ENCODE results near the gene CEACAM3. TPM values are rescaled to one million over a fixed set of nuclear protein-coding genes. Genes with fewer than 3 reads are reported as not detected.

The CEACAM3 gene
- total and polyA plus RNA-seq, 9 donors = 0.09 to 0.34 (median 0.22) TPM; not detected in 4

DNA sequence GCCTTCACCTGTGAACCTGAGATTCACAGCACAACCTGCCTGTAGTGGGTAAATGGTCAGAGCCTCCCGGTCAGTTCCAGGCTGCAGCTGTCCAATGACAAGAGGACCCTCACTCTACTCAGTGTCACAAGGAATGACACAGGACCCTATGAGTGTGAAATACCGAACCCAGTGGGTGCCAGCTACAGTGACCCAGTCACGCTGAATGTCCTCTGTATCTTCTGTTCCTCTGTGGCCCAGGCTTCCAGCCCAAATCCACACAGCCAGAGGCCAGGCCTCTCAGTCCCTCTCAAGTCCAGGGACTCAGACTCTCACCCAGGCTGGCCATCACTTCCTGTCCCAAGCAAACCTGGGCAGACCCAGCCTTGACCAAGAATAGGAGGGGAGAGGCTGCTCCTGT lies 10.8 kb downstream of the CEACAM3 start:
- 81% methylated on average over 3 of the region's 3 CpGs for WGBS (ENCODE audit: insufficient coverage)
- Histone ChIP-seq H3K4me1 (ENCODE audit: control insufficient read depth, insufficient read depth, low read length) (no peaks in the 10 kb centered on the region), H3K27ac (ENCODE audit: low read length) (no peak overlapping the region), H3K27me3 (ENCODE audit: control insufficient read depth, insufficient read depth, low read length) (no peaks in the 10 kb centered on the region), H3K9me3 (replicated peaks; ENCODE audit: control insufficient read depth, low read depth, low read length) (no peaks in the 10 kb centered on the region), H3K4me3 (ENCODE audit: low read length) (no peak overlapping the region), H3K36me3 (ENCODE audit: control insufficient read depth, insufficient read depth, low read length) (no peaks in the 10 kb centered on the region)
- no peak for DNase-seq

DNA sequence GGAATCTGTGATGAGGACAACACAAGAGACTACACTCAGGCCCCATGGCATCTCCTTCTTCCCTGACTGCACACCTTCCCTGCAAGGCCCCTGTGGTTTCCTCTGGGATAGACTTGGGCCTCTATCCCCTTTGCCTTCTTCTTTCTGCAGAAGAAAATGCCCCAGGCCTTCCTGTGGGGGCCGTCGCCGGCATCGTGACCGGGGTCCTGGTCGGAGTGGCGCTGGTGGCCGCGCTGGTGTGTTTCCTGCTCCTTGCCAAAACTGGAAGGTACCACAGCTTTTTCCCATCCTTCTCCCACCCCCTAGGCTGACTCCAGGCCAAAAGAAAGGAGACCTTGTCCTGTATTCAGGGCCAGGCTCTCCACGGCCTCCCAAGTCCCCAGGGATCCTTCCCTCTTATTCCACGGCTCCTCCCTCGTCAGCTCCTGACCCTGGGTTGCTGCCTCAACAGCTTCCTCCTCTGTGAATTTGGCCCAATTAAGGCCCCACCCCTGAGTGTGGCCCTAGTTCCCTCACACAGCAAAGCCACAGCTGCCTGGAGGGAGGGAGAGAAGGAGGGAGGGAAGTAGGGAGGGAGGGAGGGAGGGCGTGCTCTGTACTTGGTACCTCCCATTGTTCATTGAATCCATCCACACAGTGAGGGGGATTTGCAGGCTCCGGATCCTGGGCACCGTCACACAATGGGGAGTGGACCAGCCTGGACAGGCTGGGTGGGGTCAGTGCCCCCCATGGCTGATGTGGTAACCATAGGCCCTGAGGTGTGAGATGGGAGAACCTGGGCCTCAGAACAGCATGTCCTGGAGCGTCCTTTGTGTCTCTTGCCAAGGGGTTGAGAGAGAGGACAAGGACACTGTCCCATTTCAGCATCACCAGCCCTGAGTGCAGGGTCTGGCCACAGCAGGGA lies 12.5 kb downstream of the CEACAM3 start:
- 63% methylated on average over 14 of the region's 16 CpGs for WGBS (ENCODE audit: insufficient coverage)
- Histone ChIP-seq H3K36me3 (ENCODE audit: control insufficient read depth, insufficient read depth, low read length) (no peaks in the 10 kb centered on the region), H3K4me3 (ENCODE audit: low read length) (no peak overlapping the region), H3K27me3 (ENCODE audit: control insufficient read depth, insufficient read depth, low read length) (no peaks in the 10 kb centered on the region), H3K27ac (ENCODE audit: low read length) (no peak overlapping the region), H3K4me1 (ENCODE audit: control insufficient read depth, insufficient read depth, low read length) (no peaks in the 10 kb centered on the region), H3K9me3 (replicated peaks; ENCODE audit: control insufficient read depth, low read depth, low read length) (no peaks in the 10 kb centered on the region)
- DNase-seq = peak; percentile 24

DNA sequence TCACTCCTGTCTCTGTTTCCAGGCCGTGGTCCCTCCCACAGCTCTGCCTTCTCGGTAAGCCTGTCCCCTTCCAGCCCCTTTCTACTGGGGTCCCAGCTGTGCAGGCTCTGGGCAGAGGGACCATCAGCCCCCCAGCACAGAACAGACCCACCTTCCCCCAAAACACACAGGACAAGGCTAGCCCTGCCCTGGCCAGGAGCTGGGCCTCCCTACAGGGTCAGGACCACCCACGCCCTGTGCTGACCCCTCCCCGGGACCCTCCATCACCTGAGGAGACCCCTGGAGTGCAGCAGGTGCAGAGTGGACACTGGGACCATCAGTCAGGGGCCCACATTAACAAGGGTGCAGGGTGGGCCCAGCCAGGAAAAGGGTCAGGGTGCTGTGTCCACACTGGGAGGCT lies 13.9 kb downstream of the CEACAM3 start:
- Histone ChIP-seq H3K27me3 (ENCODE audit: control insufficient read depth, insufficient read depth, low read length) (no peaks in the 10 kb centered on the region), H3K4me3 (ENCODE audit: low read length) (no peak overlapping the region), H3K9me3 (replicated peaks; ENCODE audit: control insufficient read depth, low read depth, low read length) (no peaks in the 10 kb centered on the region), H3K4me1 (ENCODE audit: control insufficient read depth, insufficient read depth, low read length) (no peaks in the 10 kb centered on the region), H3K27ac (ENCODE audit: low read length) (no peak overlapping the region), H3K36me3 (ENCODE audit: control insufficient read depth, insufficient read depth, low read length) (no peaks in the 10 kb centered on the region)
- no peak for DNase-seq
- 31% methylated on average over 2 of the region's 4 CpGs for WGBS (ENCODE audit: insufficient coverage)

DNA sequence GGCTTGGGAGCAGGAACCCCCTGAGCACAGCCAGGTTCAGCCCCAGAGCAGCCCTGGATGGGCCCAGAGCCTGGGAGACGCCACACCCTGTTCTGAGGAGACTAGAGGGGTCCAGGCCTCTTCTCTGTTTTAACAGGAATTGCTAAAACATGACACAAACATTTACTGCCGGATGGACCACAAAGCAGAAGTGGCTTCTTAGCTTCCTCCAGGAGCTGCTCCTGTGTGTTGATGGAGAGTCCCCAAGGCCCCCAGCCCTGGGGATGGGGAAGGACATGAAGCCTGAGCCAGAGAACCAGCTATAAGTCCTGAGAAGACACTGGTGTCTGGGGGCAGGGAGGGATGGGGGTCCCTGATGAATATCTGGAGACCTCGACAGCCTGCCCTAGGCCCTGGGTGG lies 14.6 kb downstream of the CEACAM3 start:
- Histone ChIP-seq H3K4me1 (ENCODE audit: control insufficient read depth, insufficient read depth, low read length) (no peaks in the 10 kb centered on the region), H3K27ac (ENCODE audit: low read length) (no peak overlapping the region), H3K27me3 (ENCODE audit: control insufficient read depth, insufficient read depth, low read length) (no peaks in the 10 kb centered on the region), H3K36me3 (ENCODE audit: control insufficient read depth, insufficient read depth, low read length) (no peaks in the 10 kb centered on the region), H3K9me3 (replicated peaks; ENCODE audit: control insufficient read depth, low read depth, low read length) (no peaks in the 10 kb centered on the region), H3K4me3 (ENCODE audit: low read length) (no peak overlapping the region)
- WGBS (ENCODE audit: insufficient coverage) = 33% methylated on average over 1 of the region's 3 CpGs
- peak; percentile 49 for DNase-seq

DNA sequence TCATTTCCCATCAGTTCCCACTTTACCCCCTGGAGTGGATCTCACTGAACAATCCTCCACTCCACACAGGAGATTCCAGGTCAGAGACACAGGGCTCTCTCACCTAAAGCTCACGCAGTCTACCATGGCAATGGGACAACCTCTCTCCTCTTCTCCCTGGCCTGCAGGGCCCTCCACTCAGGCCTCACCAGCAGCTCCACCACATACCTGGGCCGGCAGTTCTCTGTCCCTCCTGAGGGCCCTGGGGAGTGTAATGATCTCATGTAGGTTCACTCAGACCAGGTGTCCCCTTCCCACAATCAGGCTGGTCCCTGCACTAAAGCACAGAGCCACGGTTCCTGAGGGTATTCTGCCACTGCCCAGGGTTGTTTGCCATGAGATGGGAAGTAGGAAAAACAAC lies 15.6 kb downstream of the CEACAM3 start:
- no peak overlapping the region for H3K4me3 ChIP-seq (ENCODE audit: low read length)
- no peaks in the 10 kb centered on the region for H3K27me3 ChIP-seq (ENCODE audit: control insufficient read depth, insufficient read depth, low read length)
- no CpG with 5 or more reads among the region's 3 CpGs for whole genome bisulfite sequencing (ENCODE audit: insufficient coverage)
- no peak for DNase-seq
- H3K4me1 ChIP-seq (ENCODE audit: control insufficient read depth, insufficient read depth, low read length) = no peaks in the 10 kb centered on the region
- no peaks in the 10 kb centered on the region for H3K9me3 ChIP-seq (replicated peaks; ENCODE audit: control insufficient read depth, low read depth, low read length)
- no peak overlapping the region for H3K27ac ChIP-seq (ENCODE audit: low read length)
- H3K36me3 ChIP-seq (ENCODE audit: control insufficient read depth, insufficient read depth, low read length) = no peaks in the 10 kb centered on the region

DNA sequence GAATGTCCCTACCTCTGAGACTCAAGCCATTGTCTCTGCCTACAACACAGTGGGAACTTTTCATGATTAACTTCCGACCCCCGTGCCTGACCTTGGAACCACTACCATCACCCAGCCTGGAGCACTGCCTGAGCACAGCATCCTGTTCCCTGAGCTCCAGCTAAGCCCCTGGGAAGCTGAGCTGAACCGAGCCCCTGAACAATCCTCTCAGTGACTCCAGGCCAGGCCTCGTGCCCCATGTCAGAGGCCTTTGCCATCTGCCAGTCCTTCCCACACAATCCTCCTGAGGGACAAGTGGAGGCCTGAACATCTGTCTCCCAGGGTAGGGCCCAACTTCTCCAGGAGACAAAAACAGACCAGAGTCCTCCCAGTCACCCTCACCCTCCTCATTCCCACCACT lies 17.5 kb downstream of the CEACAM3 start:
- H3K4me3 ChIP-seq (ENCODE audit: low read length) = no peak overlapping the region
- H3K4me1 ChIP-seq (ENCODE audit: control insufficient read depth, insufficient read depth, low read length) = no peaks in the 10 kb centered on the region
- H3K27ac ChIP-seq (ENCODE audit: low read length) = no peak overlapping the region
- DNase-seq = no peak
- H3K36me3 ChIP-seq (ENCODE audit: control insufficient read depth, insufficient read depth, low read length) = no peaks in the 10 kb centered on the region
- no peaks in the 10 kb centered on the region for H3K9me3 ChIP-seq (replicated peaks; ENCODE audit: control insufficient read depth, low read depth, low read length)
- no peaks in the 10 kb centered on the region for H3K27me3 ChIP-seq (ENCODE audit: control insufficient read depth, insufficient read depth, low read length)
- 45% methylated on average over 3 of the region's 4 CpGs for WGBS (ENCODE audit: insufficient coverage)

DNA sequence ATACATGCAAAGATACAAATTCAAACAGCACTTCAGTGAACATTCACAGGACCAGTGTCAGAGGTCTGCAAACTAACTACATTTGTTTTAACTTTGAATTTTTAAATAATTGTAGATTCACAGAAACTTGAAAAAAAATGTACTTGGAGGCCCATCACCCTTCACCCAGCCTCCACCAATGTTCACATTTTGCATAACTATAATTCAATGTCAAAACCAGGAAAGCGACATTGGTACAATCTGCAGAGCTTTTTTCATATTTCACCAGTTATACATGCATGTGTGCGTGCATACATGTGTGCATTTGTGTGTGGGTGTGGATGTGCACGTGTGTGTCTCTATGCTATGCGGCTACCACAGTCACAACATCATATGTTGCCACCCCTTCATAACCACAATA lies 18.9 kb downstream of the CEACAM3 start:
- Histone ChIP-seq H3K27me3 (ENCODE audit: control insufficient read depth, insufficient read depth, low read length) (no peaks in the 10 kb centered on the region), H3K36me3 (ENCODE audit: control insufficient read depth, insufficient read depth, low read length) (no peaks in the 10 kb centered on the region), H3K4me3 (ENCODE audit: low read length) (no peak overlapping the region), H3K9me3 (replicated peaks; ENCODE audit: control insufficient read depth, low read depth, low read length) (no peaks in the 10 kb centered on the region), H3K4me1 (ENCODE audit: control insufficient read depth, insufficient read depth, low read length) (no peaks in the 10 kb centered on the region), H3K27ac (ENCODE audit: low read length) (no peak overlapping the region)
- WGBS (ENCODE audit: insufficient coverage) = no CpG with 5 or more reads among the region's 4 CpGs
- DNase-seq = no peak

DNA sequence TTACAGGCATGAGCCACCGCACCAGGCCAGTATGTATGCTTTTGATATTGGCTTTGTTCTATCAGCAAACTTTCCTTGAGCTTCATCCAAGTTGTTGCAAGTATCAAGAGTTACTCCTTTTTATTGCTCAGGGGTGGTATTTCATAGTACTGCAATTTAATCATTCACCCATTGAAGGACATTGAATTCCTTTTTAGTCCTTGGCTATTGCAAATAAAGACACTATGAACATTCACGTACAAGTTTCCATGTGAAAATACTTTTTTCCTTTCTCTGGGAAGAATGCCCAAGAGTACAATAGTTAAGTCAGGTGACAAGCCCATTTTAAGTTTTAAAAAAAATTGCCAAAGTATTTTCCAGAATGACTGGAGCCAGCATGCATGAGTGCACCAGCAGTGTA lies 20.4 kb downstream of the CEACAM3 start:
- Histone ChIP-seq H3K9me3 (replicated peaks; ENCODE audit: control insufficient read depth, low read depth, low read length) (no peaks in the 10 kb centered on the region), H3K27ac (ENCODE audit: low read length) (no peak overlapping the region), H3K4me1 (ENCODE audit: control insufficient read depth, insufficient read depth, low read length) (no peaks in the 10 kb centered on the region), H3K27me3 (ENCODE audit: control insufficient read depth, insufficient read depth, low read length) (no peaks in the 10 kb centered on the region), H3K36me3 (ENCODE audit: control insufficient read depth, insufficient read depth, low read length) (no peaks in the 10 kb centered on the region), H3K4me3 (ENCODE audit: low read length) (no peak overlapping the region)
- no CpG with 5 or more reads among the region's 2 CpGs for WGBS (ENCODE audit: insufficient coverage)
- DNase-seq = peak; percentile 16

DNA sequence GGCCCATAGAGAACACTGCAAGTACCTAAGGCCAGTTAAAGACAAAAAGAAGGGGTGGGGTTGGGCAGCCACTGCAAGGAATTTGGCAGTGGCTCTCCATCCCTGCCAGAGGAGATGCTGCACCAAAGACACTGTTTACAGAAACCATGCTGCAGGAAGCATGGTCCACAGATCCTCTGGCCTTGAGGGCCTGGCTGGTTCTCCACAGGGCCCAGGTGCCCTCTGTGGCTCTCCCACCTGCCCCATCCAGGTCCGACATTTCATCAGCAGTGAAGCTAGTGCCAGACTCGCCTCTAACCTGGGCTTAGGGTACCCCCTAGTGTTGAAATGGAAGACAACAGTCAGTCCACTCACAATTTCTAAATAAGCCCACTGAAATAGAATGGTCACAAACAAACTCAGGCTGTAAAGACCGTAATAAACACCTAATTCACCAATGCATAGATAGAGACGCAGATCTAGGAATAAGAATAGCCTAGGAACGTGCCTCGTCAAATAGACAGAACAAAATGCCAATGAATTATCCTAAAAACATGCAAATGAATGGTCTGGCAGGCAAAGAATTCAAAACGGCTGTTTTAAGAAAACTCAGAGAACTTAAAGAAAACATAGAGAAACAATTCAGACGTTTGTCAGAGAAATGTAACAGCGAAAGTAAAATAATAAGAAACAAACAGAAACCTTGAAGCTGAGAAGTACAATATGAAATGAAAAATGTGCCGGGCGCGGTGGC lies 24.8 kb downstream of the CEACAM3 start:
- DNase-seq = no peak
- H3K4me3 ChIP-seq (ENCODE audit: low read length) = no peak overlapping the region
- H3K27me3 ChIP-seq (ENCODE audit: control insufficient read depth, insufficient read depth, low read length) = no peaks in the 10 kb centered on the region
- H3K36me3 ChIP-seq (ENCODE audit: control insufficient read depth, insufficient read depth, low read length) = no peaks in the 10 kb centered on the region
- H3K9me3 ChIP-seq (replicated peaks; ENCODE audit: control insufficient read depth, low read depth, low read length) = no peaks in the 10 kb centered on the region
- 100% methylated on average over 1 of the region's 12 CpGs for WGBS (ENCODE audit: insufficient coverage)
- H3K4me1 ChIP-seq (ENCODE audit: control insufficient read depth, insufficient read depth, low read length) = no peaks in the 10 kb centered on the region
- H3K27ac ChIP-seq (ENCODE audit: low read length) = no peak overlapping the region

DNA sequence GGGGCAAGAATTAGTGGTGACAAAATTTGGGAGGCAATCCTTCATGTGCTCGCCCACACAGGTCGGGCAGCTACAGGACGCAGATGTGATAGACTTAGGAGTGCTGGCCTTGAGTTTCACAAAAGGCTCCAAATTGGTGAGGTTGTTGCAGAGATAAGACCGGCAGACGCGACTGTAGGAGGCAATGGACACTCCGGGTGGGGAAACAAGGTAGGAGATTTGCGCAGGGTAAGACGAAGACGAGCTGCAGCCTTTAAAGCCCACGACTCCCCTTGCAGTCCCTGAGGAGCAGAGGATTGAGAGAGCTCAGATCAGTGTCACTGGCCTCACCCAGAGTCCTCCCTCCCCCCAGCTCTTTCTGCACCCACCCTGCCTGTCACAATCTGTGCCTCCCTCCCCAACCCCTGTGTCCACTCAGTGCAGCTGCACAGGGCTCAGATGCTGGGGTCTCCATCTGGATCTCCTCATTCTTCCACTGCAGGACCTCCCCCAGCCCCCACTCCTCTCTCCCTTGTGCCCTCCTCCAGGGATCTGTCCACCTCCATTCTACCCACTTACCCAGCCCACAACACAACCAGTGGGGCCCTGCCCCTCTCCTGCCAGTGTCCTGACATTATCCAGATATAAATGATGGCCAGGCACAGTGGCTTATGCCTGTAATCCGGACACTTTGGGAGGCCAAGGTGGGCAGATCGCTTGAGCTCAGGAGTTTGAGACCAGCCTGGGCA lies 41.8 kb downstream of the CEACAM3 start:
- H3K27me3 ChIP-seq (ENCODE audit: control insufficient read depth, insufficient read depth, low read length) = peaks cover 9% of the 10 kb centered on the region
- H3K27ac ChIP-seq (ENCODE audit: low read length) = no peak overlapping the region
- DNase-seq = no peak
- 76% methylated on average over 3 of the region's 13 CpGs for WGBS (ENCODE audit: insufficient coverage)
- H3K4me3 ChIP-seq (ENCODE audit: low read length) = no peak overlapping the region
- H3K9me3 ChIP-seq (replicated peaks; ENCODE audit: control insufficient read depth, low read depth, low read length) = no peaks in the 10 kb centered on the region
- H3K36me3 ChIP-seq (ENCODE audit: control insufficient read depth, insufficient read depth, low read length) = no peaks in the 10 kb centered on the region
- no peaks in the 10 kb centered on the region for H3K4me1 ChIP-seq (ENCODE audit: control insufficient read depth, insufficient read depth, low read length)
